Tibial artery (tissue), 4 donors: ENCODE measurements around the gene MORC2.

ENCODE experiments used
- DNase-seq, 2 donors: peaks; one replicate each; pipeline ENCODE4 v3.0.0-alpha.2; 2019
- H3K27ac ChIP-seq, 2 donors: fragments of 200-600 bp; sonication (generic) in 1 of 2; 1 replicate in 1 of 2; 2 replicates in 1 of 2; pipeline ENCODE4 v1.5.1; 2018 to 2019; ENCODE audit warnings: mild to moderate bottlenecking in 1 of 2
- H3K27me3 ChIP-seq, 2 donors: fragments of 200-600 bp; sonication (generic) in 1 of 2; one replicate each; pipeline versions ENCODE4 v1.5.1 to v1.6.0; 2016 to 2019
- H3K36me3 ChIP-seq, 3 donors: fragments of 200-600 bp; sonication (generic) in 2 of 3; one replicate each; pipeline ENCODE4 v1.5.1; 2016 to 2019; ENCODE audit warnings: mild to moderate bottlenecking in 2 of 3
- H3K4me1 ChIP-seq, 4 donors: fragments of 200-600 bp; sonication (generic) in 2 of 4; 1 replicate in 3 of 4; 2 replicates in 1 of 4; pipeline ENCODE4 v1.5.1; 2016 to 2019
- H3K4me3 ChIP-seq, 2 donors: fragments of 200-600 bp; sonication (generic) in 1 of 2; 1 replicate in 1 of 2; 2 replicates in 1 of 2; pipeline ENCODE4 v1.5.1; 2018 to 2019; ENCODE audit warnings: mild to moderate bottlenecking in 2 of 2
- H3K9me3 ChIP-seq, 3 donors: fragments of 200-600 bp; sonication (generic) in 1 of 3; one replicate each; pipeline ENCODE4 v1.5.1; 2016 to 2019
- intact Hi-C: fragments of 100-400 bp; cut with DNase I; formaldehyde crosslinking; loops from one replicate; pipeline ENCODE4 v1.15.0; 2023; ENCODE audit warnings: low total_unique reads
- TF ChIP-seq, protein P1 (sequence below), 2 experiments: fragments of 200-600 bp in 1 of 2; fragments of 450-650 bp in 1 of 2; IDR thresholded peaks; one replicate each; pipeline ENCODE4 v1.5.1; 2017 to 2019; ENCODE audit warnings: antibody characterized with exemption in 2 of 2, mild to moderate bottlenecking in 1 of 2, moderate library complexity in 1 of 2

The MORC2 gene

DNA sequence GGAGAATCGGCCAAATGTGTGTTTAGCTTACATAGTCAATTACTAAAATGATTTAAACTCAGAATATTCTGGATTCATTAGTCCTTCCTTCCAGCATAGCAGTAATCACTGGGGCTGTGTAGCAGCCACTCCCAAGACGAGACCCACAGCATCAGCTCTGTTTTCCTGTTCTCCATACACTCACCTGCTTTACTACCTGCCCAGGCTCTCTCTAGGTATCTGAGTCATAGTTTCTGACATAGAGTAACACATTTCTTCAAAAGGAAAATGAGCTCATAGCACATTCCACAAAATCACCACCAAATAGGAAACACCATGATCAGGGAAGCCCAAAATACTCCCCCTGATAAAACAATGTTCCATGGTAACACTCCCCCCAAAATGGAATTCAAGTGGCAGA, 22.9 kb downstream of the MORC2 start:
- Histone ChIP-seq H3K27me3 (no peaks in the 10 kb centered on the region), H3K27ac (peak overlapping the region; percentile 80 to 83), H3K4me1 (peaks cover 0 to 81% (median 66%) of the 10 kb centered on the region in 4 donors), H3K4me3 (no peak overlapping the region), H3K9me3 (no peaks in the 10 kb centered on the region), H3K36me3 (peaks cover 26 to 75% (median 55%) of the 10 kb centered on the region in 3 donors)
- DNase-seq: no peak
- intact Hi-C loops: loop anchor here (10.0 kb wide), 1 partner anchor 209 kb away; no protein-coding TSS in a partner anchor
- TF ChIP-seq, protein P1, sequence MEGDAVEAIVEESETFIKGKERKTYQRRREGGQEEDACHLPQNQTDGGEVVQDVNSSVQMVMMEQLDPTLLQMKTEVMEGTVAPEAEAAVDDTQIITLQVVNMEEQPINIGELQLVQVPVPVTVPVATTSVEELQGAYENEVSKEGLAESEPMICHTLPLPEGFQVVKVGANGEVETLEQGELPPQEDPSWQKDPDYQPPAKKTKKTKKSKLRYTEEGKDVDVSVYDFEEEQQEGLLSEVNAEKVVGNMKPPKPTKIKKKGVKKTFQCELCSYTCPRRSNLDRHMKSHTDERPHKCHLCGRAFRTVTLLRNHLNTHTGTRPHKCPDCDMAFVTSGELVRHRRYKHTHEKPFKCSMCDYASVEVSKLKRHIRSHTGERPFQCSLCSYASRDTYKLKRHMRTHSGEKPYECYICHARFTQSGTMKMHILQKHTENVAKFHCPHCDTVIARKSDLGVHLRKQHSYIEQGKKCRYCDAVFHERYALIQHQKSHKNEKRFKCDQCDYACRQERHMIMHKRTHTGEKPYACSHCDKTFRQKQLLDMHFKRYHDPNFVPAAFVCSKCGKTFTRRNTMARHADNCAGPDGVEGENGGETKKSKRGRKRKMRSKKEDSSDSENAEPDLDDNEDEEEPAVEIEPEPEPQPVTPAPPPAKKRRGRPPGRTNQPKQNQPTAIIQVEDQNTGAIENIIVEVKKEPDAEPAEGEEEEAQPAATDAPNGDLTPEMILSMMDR (IDR thresholded peaks at IDR 0.05): no peak

DNA sequence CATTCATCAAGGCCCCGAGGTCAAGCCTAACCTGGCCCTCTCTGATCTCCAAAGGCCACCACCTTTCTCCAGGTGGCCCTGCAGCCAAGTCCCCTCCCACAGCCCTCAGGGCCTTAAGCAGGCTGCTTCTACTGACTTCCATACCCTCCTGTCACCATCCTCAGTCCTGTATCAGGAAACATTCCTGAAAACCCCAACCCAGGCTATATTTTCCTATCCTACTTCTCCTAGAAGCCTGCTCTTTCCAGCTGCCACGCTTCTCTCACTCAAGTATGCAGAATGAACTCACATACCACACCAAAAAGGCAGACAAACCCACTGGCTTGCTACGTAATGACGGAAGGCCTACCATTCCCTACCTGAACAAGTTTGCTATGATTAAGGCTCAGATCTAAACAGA, 23.6 kb downstream of the MORC2 start:
- DNase-seq: no peak
- no peaks in the 10 kb centered on the region for H3K27me3 ChIP-seq
- H3K36me3 ChIP-seq: peaks cover 33 to 79% (median 61%) of the 10 kb centered on the region in 3 donors
- intact Hi-C loops: loop anchor here (10.0 kb wide), 1 partner anchor 210 kb away; no protein-coding TSS in a partner anchor
- peak overlapping the region; percentile 80 to 83 for H3K27ac ChIP-seq
- TF ChIP-seq, protein P1 (IDR thresholded peaks at IDR 0.05): no peak
- peaks cover 0 to 75% (median 62%) of the 10 kb centered on the region in 4 donors for H3K4me1 ChIP-seq
- H3K4me3 ChIP-seq: no peak overlapping the region
- no peaks in the 10 kb centered on the region for H3K9me3 ChIP-seq

DNA sequence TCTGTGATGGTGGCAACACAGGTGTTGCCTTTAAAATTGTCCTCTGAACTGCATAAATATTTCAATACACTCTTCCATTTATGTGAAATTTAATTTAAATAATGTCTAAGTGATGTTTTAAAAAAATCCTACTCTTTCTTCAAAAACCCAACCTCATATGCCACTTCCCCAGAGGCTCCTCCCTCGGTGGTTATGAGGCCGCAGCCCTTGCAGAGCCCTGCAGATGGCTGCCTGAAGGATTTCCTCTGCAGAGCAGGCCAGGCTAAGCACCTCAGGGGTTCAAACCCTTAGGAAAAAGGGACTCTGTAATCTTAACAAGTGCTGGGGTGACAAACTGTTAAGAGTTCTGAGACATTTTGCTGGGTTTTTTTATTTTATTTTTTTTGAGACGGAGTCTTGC, 25.2 kb downstream of the MORC2 start:
- DNase-seq: no peak
- peak overlapping the region; percentile 80 to 83 for H3K27ac ChIP-seq
- H3K27me3 ChIP-seq: no peaks in the 10 kb centered on the region
- intact Hi-C loops: loop anchor here (10.0 kb wide), 1 partner anchor 211 kb away; no protein-coding TSS in a partner anchor
- H3K4me3 ChIP-seq: no peak overlapping the region
- TF ChIP-seq, protein P1 (IDR thresholded peaks at IDR 0.05): no peak
- H3K4me1 ChIP-seq: peaks cover 0 to 58% (median 46%) of the 10 kb centered on the region in 4 donors
- no peaks in the 10 kb centered on the region for H3K9me3 ChIP-seq
- H3K36me3 ChIP-seq: peaks cover 46 to 85% (median 72%) of the 10 kb centered on the region in 3 donors

DNA sequence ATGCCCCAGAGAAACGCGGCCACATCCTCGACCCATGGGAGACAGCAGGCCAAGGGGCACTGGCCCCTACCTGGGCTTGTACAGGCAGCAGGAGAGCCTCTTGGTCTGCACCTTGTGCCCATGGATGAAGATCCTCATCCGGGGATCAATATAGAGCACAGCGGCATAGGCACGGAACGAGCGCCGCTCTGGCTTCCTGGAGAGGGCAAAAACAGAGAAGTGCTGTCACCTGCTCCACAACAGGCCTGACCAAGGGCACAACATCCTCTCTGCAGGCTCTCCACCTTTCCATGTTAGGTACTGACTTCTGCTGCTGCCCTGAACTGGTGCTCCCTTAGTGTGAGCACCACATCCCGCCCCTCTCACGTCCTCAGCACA, 27.2 kb downstream of the MORC2 start:
- no peak for DNase-seq
- peaks cover 0 to 38% (median 27%) of the 10 kb centered on the region in 4 donors for H3K4me1 ChIP-seq
- no peak overlapping the region for H3K4me3 ChIP-seq
- peaks cover 63 to 97% (median 92%) of the 10 kb centered on the region in 3 donors for H3K36me3 ChIP-seq
- H3K27ac ChIP-seq: no peak overlapping the region
- no peaks in the 10 kb centered on the region for H3K9me3 ChIP-seq
- no peaks in the 10 kb centered on the region for H3K27me3 ChIP-seq
- intact Hi-C loops: loop anchor here (10.0 kb wide), 1 partner anchor 213 kb away; no protein-coding TSS in a partner anchor
- TF ChIP-seq, protein P1 (IDR thresholded peaks at IDR 0.05): no peak

DNA sequence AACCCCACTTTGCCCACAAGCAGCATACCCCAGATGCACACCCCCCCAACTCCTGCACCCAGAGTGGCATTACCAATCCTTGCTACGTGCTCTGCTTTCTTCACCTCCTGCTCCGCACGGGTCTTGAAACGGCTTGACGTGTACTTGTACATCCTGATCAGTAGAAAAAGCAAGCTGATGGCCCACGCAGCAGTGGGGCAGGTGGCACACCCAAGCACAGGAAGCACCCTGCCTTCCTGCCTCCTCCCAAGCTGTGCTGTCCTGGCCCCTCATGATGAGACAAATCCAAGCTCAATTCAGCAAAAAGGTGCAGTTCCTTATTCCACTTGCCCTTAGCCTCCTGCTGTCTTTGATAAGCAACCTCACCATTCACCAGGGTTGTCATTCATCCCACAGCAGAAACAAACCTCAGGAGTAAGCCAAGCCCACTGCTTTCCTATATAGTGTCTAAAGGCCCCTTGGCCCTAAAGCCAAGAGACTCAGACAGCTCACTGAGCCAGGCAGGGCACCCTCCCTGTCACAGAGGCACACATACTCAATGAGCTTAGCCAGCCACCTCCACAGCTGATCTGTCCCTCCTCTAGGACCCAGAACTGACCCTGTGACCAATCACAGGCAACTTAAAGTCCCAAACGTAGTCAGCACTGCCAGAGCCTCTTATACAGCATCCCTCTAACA, 27.8 kb downstream of the MORC2 start:
- Histone ChIP-seq H3K4me3 (no peak overlapping the region), H3K4me1 (peaks cover 0 to 33% (median 22%) of the 10 kb centered on the region in 4 donors), H3K9me3 (no peaks in the 10 kb centered on the region), H3K27ac (no peak overlapping the region), H3K27me3 (no peaks in the 10 kb centered on the region), H3K36me3 (peaks cover 68 to 97% (median 95%) of the 10 kb centered on the region in 3 donors)
- DNase-seq: no peak
- intact Hi-C loops: loop anchor here (10.0 kb wide), 1 partner anchor 214 kb away; no protein-coding TSS in a partner anchor
- TF ChIP-seq, protein P1 (IDR thresholded peaks at IDR 0.05): no peak
